Islet precursor cell (in vitro differentiated cells): Measurements from ENCODE around the gene ELOVL2.
"Not testable (repeated sequence)": the region's sequence is repeated elsewhere in the genome, so short reads cannot be mapped to it uniquely, and the experiment has no call there.

Source experiments
- DNase-seq: peaks from one replicate; pipeline ENCODE4 v3.0.0-alpha.2; 2018

Gene ELOVL2

DNA sequence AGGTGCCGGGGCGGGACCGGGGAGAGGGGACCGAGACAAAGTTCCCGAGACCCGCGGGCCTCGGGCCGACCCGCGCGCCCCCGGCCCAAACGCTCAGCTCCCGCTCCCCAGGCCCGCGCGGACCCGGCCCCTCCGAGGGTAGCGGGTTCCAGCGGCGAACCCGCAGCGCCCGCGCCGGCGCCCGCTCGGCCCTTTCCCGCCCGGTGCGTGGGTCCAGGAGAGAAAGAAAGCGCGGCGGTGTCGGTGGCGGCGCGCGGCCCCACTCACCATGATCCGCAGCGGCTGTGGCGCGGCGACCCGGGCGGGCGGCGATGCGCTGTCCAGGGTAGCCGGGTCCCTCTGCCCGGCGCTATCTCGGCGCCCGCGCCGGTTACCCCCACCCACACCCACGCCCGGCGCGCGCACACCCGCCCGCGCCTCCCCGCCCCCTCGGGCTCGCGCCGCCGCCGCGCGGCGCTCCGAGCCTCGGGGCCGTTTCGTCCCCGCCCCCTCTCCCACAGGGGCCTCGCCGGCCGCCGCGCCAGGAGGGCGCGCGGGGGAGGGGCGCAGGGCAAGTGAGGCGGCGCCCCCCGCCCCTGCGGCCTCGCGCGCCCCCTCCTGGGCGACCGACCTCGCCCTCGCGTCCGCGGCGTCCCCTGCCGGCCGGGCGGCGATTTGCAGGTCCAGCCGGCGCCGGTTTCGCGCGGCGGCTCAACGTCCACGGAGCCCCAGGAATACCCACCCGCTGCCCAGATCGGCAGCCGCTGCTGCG, at the start of gene ELOVL2:
Gene ELOVL2 (minus strand): TSS at position 345 of the 751 bp plus-strand sequence. CDS start 75 bp downstream, at position 270.
- peak; percentile 77 for DNase-seq

DNA sequence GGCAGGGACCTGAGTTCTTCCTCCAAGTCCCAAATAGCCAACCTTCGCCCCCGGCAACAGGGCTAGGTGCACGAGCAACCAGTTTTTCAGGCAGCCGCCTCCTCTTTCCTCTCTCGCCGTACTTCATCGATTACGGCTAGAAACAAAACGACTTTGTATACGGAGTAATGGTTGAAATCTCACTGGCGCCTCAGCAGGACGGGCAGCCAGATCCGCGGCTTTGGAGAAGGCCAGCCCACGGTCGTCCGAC, 49.2 kb upstream of the ELOVL2 start:
- no peak for DNase-seq

DNA sequence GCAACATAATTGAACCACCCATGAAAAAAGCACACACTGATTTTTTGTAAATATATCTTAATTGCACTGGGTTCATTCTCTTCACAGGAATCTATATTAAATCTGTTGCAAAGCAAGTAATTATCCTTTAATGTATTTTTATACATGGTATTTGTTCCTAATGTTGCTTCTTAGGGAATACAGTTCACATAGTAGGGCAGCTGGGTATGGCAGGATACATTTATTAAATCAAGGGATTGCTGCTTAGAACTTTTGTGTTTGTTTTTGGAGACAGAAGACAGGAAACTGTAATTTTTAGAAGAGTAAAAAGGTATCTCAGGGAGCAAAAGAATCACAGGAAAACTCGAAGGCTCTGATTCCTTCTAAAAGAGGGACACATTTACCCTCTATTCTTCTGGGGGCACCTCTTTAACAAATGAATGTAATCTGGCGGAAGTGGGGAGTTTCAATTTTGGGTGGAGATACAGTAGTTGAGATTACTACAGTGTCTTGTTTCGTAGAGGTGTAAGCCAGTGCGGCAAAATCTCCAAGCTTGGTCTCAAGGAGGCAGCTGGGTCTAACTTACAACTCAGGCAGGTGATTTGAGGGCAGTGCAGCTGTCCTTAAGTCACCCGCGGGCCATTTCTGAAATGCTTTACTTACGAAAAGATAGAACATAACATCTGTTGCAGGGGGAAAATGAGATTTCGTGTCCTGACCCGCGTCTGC, 48.7 kb upstream of the ELOVL2 start:
- DNase-seq, result no peak

- not testable (repeated sequence) for DNase-seq
These were observed 47.0 kb upstream of the ELOVL2 start for GRCh38 chr6:11091141-11091540.

- no peak for DNase-seq
These were observed 45.6 kb upstream of the ELOVL2 start for GRCh38 chr6:11089695-11090094.

DNA sequence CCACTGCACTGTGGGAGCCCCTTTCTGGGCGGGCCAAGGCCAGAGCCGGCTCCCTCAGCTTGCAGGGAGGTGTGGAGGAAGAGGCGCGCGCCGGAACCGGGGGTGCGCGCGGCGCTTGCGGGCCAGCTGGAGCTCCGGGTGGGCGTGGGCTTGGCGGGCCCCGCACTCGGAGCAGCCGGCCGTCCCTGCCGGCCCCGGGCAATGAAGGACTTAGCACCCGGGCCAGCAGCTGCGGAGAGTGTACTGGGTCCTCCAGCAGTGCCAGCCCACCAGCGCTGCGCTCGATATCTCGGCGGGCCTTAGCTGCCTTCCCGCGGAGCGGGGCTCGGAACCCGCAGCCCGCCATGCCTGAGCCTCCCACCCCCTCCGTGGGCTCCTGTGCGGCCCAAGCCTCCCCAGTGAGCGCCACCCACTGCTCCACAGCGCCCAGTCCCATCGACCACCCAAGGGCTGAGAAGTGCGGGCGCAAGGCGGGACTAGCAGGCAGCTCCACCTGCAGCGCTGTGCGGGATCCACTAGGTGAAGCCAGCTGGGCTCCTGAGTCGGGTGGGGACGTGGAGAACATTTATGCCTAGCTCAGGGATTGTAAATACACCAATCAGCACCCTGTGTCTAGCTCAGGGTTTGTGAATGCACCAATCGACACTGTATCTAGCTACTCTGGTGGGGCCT, 43.2 kb upstream of the ELOVL2 start:
- not testable (repeated sequence) for DNase-seq

DNA sequence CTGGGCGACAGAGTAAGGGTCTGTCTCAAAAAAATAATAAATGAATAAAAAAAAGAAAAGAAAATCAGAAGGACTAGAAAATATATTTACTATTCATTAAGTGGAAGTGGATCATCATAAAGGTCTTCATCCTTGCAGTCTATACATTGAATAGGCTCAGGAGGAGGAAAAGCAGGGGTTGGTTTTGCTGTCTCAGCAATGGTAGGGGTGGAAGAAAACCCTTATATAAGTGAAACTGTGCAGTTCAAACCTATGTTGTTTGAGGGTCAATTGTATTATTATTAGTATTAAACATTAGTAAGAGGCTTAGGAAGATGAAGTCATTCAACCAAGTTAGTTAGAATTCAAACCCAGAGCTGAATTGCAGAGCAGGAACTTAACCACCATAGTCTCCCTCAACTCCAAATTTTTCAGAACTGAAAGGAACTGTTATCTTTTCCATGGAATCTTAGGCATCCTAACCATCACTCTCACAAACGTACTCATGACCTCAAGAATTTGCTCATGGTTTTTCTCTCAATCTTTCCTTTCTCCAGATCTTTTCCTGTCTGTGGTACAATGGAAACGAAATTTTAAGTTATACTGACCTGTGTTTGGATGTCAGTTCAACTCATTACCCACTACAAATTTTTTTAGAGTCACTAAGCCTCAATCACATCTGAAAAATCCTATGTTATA, 41.8 kb upstream of the ELOVL2 start:
- DNase-seq, result no peak

- no peak for DNase-seq
These were observed 39.9 kb upstream of the ELOVL2 start for GRCh38 chr6:11083956-11084355.

- DNase-seq, result no peak
These were observed 39.4 kb upstream of the ELOVL2 start for GRCh38 chr6:11083491-11083890.

- no peak for DNase-seq
These were observed 36.2 kb upstream of the ELOVL2 start for GRCh38 chr6:11080296-11080695.

DNA sequence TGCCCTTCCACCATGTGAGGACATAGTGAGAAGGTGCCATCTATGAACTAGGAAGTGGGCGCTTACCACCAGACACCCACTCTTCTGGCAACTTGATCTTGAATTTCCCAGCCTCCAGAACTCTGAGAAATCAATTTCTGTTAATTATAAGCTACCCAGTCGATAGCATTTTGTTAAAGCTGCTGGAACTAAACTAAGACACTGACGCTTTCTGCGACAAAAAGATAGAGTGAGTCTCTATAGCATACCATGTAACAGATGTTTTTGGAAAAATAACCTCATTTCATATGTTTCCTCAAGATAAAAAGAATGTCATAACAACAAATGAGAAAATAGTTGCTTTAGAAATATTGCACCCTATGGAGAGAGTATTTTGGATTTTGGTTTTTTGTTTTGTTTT, 34.2 kb upstream of the ELOVL2 start:
- DNase-seq, result no peak

DNA sequence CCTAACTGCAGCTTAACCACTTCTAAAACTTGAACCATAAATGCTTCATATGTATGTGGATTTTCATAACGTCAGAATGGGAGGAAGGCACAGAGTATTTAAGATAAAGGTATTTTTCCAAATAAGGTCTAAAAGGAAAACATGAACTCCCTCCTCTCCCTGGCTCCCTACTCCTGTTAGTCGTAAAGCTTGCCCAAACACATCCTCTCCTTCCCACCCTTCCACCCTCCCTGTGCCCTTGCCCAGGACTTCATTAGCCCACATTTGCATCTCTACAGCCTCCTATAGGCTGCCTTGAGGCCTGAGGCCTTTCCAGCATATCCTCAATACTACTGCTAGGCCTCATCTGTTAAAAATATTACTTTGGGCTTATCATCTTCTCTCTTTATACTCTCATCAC, 32.4 kb upstream of the ELOVL2 start:
- DNase-seq, result no peak

DNA sequence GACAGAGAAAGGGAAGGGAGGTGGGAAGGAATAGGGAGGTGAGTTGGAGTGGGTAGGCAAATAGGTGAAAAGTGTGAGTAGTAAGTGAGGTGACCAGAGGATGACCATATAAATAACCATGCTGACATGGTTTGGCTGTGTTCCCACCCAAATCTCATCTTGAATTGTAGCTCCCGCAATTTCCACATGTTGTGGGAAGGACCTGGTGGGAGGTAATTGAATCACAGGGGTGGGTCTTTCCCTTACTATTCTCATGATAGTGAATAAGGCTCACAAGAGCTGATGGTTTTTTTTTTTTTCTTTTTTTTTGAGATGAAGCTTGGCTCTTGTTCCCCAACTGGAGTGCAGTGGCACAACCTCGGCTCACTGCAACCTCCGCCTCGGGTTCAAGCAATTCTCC, 28.0 kb upstream of the ELOVL2 start:
- no peak for DNase-seq

GRCh38 chr6:11069760-11070159, 25.7 kb upstream of the ELOVL2 start:
- DNase-seq, result no peak

- DNase-seq, result no peak
These were observed 23.2 kb upstream of the ELOVL2 start for GRCh38 chr6:11067348-11067747.

DNA sequence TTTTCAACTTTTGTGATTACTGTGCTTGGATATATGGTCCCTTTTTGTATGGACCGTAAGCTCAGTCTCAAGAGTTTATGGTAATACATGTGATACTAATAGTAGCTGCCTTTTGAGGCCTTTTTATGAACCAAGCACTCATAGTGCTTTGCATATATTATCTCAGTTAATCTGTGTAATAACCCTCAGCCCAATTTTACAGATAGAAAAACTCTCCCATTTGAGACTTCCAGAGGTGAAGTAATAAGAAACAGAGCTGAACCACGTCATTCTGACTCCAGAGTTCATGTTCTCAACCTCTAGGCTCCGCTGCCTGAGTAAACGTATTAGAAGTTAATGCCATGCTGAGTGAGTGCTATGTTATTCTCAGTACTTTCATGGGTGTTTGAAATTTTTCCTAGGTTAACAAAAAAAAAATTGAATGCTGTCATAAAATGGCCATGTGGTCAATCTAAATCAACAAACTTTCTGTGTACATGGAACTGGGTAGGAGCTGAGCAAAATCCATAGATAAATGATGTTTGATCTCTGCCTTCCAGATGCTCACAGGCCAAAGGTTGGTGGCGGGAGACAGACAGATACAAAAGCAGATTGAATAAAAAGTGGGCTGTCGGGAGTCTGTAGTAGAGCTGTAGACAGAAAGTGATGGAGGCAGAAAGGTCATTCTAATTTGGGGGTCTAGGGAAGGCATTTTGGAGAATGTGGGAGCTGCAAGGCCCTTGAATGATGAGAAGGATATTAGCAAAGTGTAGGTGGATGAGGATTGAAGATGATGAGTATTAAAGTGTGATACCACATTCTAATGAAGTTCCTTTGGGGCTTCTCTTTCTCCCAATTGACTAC, 22.6 kb upstream of the ELOVL2 start:
- DNase-seq, result no peak

DNA sequence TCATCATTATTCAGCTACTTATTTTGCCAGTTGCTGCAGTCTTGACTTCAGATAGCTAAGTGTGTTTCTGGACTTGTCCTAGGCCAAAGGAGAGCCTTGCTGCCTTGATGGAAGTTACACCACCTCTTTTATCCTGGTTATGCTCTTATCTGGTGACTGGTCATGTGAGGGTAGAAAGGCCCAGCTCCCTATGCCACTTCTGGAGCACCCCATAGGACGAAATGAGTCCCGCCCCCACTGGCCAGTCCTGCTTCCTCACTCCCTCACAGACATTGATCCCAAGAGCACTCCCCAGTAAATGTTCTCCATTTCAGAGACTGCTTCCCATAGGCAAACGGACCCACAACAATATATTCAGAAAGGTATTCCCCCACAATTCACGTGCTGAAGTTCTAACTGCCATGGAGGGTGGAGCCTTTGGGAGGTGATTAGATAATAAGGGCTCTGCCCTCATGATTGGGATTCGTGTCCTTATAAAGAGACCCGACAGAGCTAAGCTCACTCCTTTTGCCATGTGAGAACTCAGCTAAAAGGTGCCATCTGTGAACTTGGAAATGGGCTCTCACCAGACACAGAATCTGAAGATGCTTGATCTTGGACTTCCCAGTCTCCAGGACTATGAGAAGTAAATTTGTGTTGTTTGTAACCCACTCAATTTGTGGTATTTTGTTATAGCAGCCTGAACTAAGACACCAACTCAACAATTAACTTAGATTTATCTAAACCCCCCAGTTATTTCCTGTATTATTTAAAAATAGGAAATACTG, 21.5 kb upstream of the ELOVL2 start:
- no peak for DNase-seq

GRCh38 chr6:11064836-11065235, 20.7 kb upstream of the ELOVL2 start:
- no peak for DNase-seq

GRCh38 chr6:11062715-11063114, 18.6 kb upstream of the ELOVL2 start:
- DNase-seq, result no peak

- no peak for DNase-seq
These were observed 18.0 kb upstream of the ELOVL2 start for GRCh38 chr6:11062083-11062482.

DNA sequence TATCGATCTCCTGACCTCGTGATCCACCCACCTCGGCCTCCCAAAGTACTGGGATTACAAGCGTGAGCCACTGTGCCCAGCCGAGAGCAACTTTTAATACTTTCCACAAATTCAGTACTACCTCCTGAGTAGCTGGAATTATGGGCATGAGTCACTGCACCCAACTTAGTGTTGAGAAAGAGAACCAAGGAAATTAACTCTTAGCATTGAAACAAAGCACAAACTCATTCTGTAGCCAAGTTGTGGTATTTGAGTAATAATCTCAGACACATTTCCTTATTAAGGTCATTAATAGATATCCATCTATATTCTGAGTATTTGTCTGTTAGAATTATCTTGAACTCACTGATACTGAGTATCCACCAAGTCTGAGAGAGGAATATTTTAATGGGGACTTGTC, 14.3 kb upstream of the ELOVL2 start:
- DNase-seq, result no peak

DNA sequence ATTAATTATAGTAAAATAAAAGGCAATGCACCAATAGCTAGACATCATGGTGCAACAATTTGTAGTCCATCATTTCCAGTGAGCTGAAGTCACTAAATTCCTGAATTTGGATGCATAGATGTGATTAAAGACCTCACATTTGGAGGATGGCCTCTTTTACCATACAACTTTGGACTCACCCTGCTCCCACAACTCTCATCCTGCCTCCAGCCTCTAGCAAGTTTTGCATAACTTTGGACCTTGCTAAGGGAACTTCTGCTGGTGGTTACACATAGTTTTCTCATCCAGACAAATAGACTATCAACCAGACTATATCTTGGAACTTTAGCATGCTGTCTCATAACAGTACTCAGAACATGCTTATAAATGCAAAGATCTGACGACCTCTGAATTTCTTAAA, 12.8 kb upstream of the ELOVL2 start:
- no peak for DNase-seq
